OCI-LY1 (cell line): ENCODE results near the gene SLC6A18.

Source experiments
- H2AFZ ChIP-seq: fragments of 200-600 bp; sonication (generic), shearing (Covaris generic); 2 replicates; pipeline ENCODE4 v1.6.0; 2014; ENCODE audit warnings: antibody characterized with exemption, mild to moderate bottlenecking, low read length
- H3F3A ChIP-seq: fragments of 200-600 bp; sonication (generic), shearing (Covaris generic); 2 replicates; pipeline ENCODE4 v1.6.0; 2014; ENCODE audit warnings: mild to moderate bottlenecking, antibody characterized with exemption, low read length, moderate library complexity; ENCODE audit not compliant: insufficient read depth
- H3K27ac ChIP-seq: fragments of 200-600 bp; sonication (generic); 2 replicates; pipeline ENCODE4 v1.5.1; 2014; ENCODE audit warnings: low read length, mixed run types, mild to moderate bottlenecking, low read depth; ENCODE audit not compliant: poor library complexity, severe bottlenecking
- H3K27me3 ChIP-seq: fragments of 200-600 bp; sonication (generic); 2 replicates; pipeline ENCODE4 v1.6.0; 2014; ENCODE audit warnings: antibody characterized with exemption, mild to moderate bottlenecking, low read length, moderate library complexity; ENCODE audit not compliant: insufficient read depth
- H3K36me3 ChIP-seq: fragments of 200-600 bp; sonication (generic); 2 replicates; pipeline ENCODE4 v1.6.1; 2014; ENCODE audit warnings: mild to moderate bottlenecking, antibody characterized with exemption, low read length, moderate library complexity, mixed read lengths; ENCODE audit not compliant: insufficient read depth
- H3K4me1 ChIP-seq: fragments of 200-600 bp; sonication (generic); 2 replicates; pipeline ENCODE4 v1.5.1; 2014; ENCODE audit warnings: mild to moderate bottlenecking, low read length, moderate library complexity; ENCODE audit not compliant: insufficient read depth, severe bottlenecking
- H3K4me2 ChIP-seq: fragments of 200-600 bp; sonication (generic), shearing (Covaris generic); 2 replicates; pipeline ENCODE4 v1.6.1; 2014; ENCODE audit warnings: low read length
- H3K4me3 ChIP-seq: fragments of 200-600 bp; sonication (generic); 2 replicates; pipeline ENCODE4 v1.5.1; 2014; ENCODE audit warnings: low read length, low read depth, mild to moderate bottlenecking, mixed read lengths; ENCODE audit not compliant: poor library complexity, severe bottlenecking
- H3K79me2 ChIP-seq: fragments of 200-600 bp; shearing (Covaris generic); 2 replicates; pipeline ENCODE4 v1.6.1; 2016; ENCODE audit warnings: mixed run types, low read length, mixed read lengths; ENCODE audit not compliant: insufficient read depth
- H3K9ac ChIP-seq: fragments of 200-600 bp; sonication (generic), shearing (Covaris generic); 2 replicates; pipeline ENCODE4 v1.6.1; 2014; ENCODE audit warnings: mild to moderate bottlenecking, low read length, mixed read lengths
- H3K9me2 ChIP-seq: fragments of 200-600 bp; sonication (generic), shearing (Covaris generic); 2 replicates; pipeline ENCODE4 v1.6.1; 2014; ENCODE audit warnings: low read depth, mild to moderate bottlenecking, low read length, mixed read lengths
- H3K9me3 ChIP-seq: fragments of 200-600 bp; shearing (Covaris generic); 2 replicates; pipeline ENCODE4 v1.6.1; 2014; ENCODE audit warnings: low read length, mixed read lengths
- H4K20me1 ChIP-seq: fragments of 200-600 bp; sonication (generic), shearing (Covaris generic); 2 replicates; pipeline ENCODE4 v1.6.0; 2016; ENCODE audit warnings: mild to moderate bottlenecking, low read length; ENCODE audit not compliant: insufficient read depth
- CTCF ChIP-seq: fragments of 200-600 bp; sonication (generic), shearing (Covaris generic); IDR thresholded peaks from 2 replicates; pipeline ENCODE4 v1.5.1; 2017; ENCODE audit warnings: mild to moderate bottlenecking, antibody characterized with exemption, low read length, moderate library complexity, mixed read lengths
- EZH2 ChIP-seq: fragments of 200-600 bp; sonication (generic), shearing (Covaris generic); IDR thresholded peaks from 2 replicates; pipeline ENCODE4 v1.8.0; 2017; ENCODE audit warnings: borderline replicate concordance, mixed run types, mild to moderate bottlenecking, antibody characterized with exemption, low read length, moderate library complexity, mixed read lengths

Gene SLC6A18

GRCh38 chr5:1190278-1190677 is 34.9 kb upstream of the SLC6A18 start:
- no peak overlapping the region for H3K4me3 ChIP-seq
- H3F3A ChIP-seq = no peaks in the 10 kb centered on the region
- no peaks in the 10 kb centered on the region for H4K20me1 ChIP-seq
- H3K27ac ChIP-seq = no peak overlapping the region
- no peak overlapping the region for H2AFZ ChIP-seq
- no peaks in the 10 kb centered on the region for H3K9me2 ChIP-seq
- H3K79me2 ChIP-seq = no peaks in the 10 kb centered on the region
- no peak for TF ChIP-seq CTCF
- no peak for TF ChIP-seq EZH2
- H3K36me3 ChIP-seq = no peaks in the 10 kb centered on the region
- H3K4me1 ChIP-seq = no peaks in the 10 kb centered on the region
- no peaks in the 10 kb centered on the region for H3K9me3 ChIP-seq
- no peak overlapping the region for H3K4me2 ChIP-seq
- H3K9ac ChIP-seq = no peak overlapping the region
- H3K27me3 ChIP-seq = no peaks in the 10 kb centered on the region; the same call in 1 of the 2 replicates

GRCh38 chr5:1190837-1191239 is 34.3 kb upstream of the SLC6A18 start:
- Histone ChIP-seq H3K27ac (no peak overlapping the region), H3K4me3 (no peak overlapping the region), H3K9me2 (no peaks in the 10 kb centered on the region), H3K4me2 (no peak overlapping the region), H3F3A (no peaks in the 10 kb centered on the region), H2AFZ (no peak overlapping the region), H3K4me1 (no peaks in the 10 kb centered on the region), H3K9me3 (no peaks in the 10 kb centered on the region), H4K20me1 (no peaks in the 10 kb centered on the region), H3K27me3 (no peaks in the 10 kb centered on the region; the same call in 1 of the 2 replicates), H3K36me3 (no peaks in the 10 kb centered on the region), H3K79me2 (no peaks in the 10 kb centered on the region), H3K9ac (no peak overlapping the region)
- TF ChIP-seq EZH2 (no peak), CTCF (no peak)

- H3K4me3 ChIP-seq = no peak overlapping the region
- H4K20me1 ChIP-seq = no peaks in the 10 kb centered on the region
- no peaks in the 10 kb centered on the region for H3K79me2 ChIP-seq
- no peaks in the 10 kb centered on the region for H3F3A ChIP-seq
- no peak overlapping the region for H2AFZ ChIP-seq
- H3K9me2 ChIP-seq = no peaks in the 10 kb centered on the region
- no peaks in the 10 kb centered on the region for H3K4me1 ChIP-seq
- no peaks in the 10 kb centered on the region for H3K9me3 ChIP-seq
- no peaks in the 10 kb centered on the region; the same call in 1 of the 2 replicates for H3K27me3 ChIP-seq
- no peak overlapping the region for H3K4me2 ChIP-seq
- no peak overlapping the region for H3K27ac ChIP-seq
- no peak overlapping the region for H3K9ac ChIP-seq
- no peaks in the 10 kb centered on the region for H3K36me3 ChIP-seq
- TF ChIP-seq CTCF (no peak), EZH2 (no peak)
These were observed 32.1 kb upstream of the SLC6A18 start for GRCh38 chr5:1192971-1193590.
